ENCODE measurements around the gene SLC39A9. TPM values are rescaled to one million over a fixed set of nuclear protein-coding genes. Genes with fewer than 3 reads are reported as not detected.

Gene SLC39A9
- total RNA-seq, 4 donors from 2014 or later: 20.6 to 23.2 (median 21.8) TPM

DNA sequence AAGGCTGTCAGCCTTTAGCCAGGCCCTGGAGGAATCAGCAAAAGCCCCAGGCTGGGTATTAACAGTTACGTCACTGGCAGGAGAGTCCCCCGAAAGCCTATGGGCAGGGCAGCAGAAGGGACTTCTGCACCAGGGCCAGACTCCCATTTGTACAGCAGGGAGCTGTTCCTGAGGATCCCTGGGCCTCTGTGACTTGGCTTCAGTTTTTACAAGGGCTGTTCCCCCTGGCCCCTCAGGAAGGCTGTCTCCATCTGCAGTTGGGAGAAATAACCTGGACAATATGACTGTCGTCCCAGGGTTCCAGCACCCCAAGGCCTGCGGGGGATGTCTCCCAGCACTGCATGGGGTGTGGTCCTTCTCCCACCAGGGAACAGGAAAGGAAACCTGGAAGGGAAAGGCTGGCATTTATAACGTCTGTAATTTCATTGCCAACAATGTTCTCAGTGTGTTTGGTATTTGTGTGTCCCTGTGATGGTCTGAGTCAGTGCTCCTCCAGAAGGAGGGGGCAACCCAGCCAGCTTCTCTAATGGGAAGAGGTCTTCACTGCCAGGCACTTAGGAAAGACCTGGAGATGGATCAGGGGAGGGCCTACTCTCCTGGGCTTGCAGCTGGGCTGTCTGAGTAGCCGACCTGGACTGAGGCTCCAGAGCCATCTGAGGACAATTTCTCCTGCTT lies 42.7 kb upstream of the SLC39A9 start:
- H3K27me3 ChIP-seq: no peaks in the 10 kb centered on the region
- ATAC-seq: peak; percentile 78 to 84
- no peaks in the 10 kb centered on the region for H3K36me3 ChIP-seq
- in situ Hi-C loops (cut with MboI; ENCODE audit: low sequenced_read_pairs in 4 of 4): no loop called here
- H3K4me1 ChIP-seq: no peaks in the 10 kb centered on the region
- no peaks in the 10 kb centered on the region for H3K9me3 ChIP-seq
- TF ChIP-seq POLR2A (IDR thresholded peaks at IDR 0.05): no peak
- TF ChIP-seq, protein P1, sequence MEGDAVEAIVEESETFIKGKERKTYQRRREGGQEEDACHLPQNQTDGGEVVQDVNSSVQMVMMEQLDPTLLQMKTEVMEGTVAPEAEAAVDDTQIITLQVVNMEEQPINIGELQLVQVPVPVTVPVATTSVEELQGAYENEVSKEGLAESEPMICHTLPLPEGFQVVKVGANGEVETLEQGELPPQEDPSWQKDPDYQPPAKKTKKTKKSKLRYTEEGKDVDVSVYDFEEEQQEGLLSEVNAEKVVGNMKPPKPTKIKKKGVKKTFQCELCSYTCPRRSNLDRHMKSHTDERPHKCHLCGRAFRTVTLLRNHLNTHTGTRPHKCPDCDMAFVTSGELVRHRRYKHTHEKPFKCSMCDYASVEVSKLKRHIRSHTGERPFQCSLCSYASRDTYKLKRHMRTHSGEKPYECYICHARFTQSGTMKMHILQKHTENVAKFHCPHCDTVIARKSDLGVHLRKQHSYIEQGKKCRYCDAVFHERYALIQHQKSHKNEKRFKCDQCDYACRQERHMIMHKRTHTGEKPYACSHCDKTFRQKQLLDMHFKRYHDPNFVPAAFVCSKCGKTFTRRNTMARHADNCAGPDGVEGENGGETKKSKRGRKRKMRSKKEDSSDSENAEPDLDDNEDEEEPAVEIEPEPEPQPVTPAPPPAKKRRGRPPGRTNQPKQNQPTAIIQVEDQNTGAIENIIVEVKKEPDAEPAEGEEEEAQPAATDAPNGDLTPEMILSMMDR (IDR thresholded peaks at IDR 0.05 in 4 of 5, conservative IDR thresholded peaks at IDR 0.05 in 1 of 5): no peak
- peak; percentile 19 to 81 for DNase-seq
- intact Hi-C loops (cut with DNase I; ENCODE audit: low total_unique reads): no loop called here
- H3K4me3 ChIP-seq: no peak overlapping the region
- peak overlapping the region in 3 of 4 donors; percentile 22 to 53 (median 42) for H3K27ac ChIP-seq

DNA sequence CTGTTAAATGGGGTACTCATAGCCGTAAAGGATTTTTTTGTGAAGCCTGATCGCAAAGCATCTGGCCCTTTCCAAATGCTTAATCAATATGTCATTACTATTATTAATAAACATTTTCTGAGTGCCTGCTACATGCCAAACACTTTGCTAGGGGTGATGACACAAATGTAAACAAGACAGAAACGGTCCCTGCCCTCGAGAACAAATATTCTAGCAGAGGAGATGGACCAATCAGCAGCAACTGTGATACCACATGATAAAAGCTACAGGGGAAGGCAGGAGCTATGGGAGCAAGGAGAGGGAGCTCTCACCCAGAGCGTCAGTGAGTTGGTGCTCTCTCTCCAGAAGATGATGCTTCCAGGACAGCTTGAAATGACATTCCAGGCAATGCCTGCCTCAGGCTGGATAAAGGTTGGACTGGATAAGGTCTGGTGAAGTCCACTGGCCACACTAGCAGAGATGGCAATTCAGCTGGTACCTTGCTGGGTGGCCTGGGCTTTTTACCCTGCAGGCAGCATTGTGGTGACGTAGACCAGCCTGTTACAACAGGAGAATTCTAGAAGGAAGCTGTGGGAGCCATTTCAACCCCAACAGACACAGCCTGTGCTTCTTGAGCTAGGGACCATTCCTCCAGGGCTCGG lies 41.5 kb upstream of the SLC39A9 start:
- intact Hi-C loops (cut with DNase I; ENCODE audit: low total_unique reads) (no loop called here), in situ Hi-C loops (cut with MboI; ENCODE audit: low sequenced_read_pairs in 4 of 4) (no loop called here)
- no peaks in the 10 kb centered on the region for H3K9me3 ChIP-seq
- H3K4me1 ChIP-seq: no peaks in the 10 kb centered on the region
- H3K36me3 ChIP-seq: no peaks in the 10 kb centered on the region
- no peak for DNase-seq
- no peak for TF ChIP-seq POLR2A (IDR thresholded peaks at IDR 0.05)
- TF ChIP-seq, protein P1 (IDR thresholded peaks at IDR 0.05 in 4 of 5, conservative IDR thresholded peaks at IDR 0.05 in 1 of 5): no peak
- H3K27me3 ChIP-seq: no peaks in the 10 kb centered on the region
- H3K4me3 ChIP-seq: no peak overlapping the region
- no peak for ATAC-seq
- H3K27ac ChIP-seq: no peak overlapping the region

DNA sequence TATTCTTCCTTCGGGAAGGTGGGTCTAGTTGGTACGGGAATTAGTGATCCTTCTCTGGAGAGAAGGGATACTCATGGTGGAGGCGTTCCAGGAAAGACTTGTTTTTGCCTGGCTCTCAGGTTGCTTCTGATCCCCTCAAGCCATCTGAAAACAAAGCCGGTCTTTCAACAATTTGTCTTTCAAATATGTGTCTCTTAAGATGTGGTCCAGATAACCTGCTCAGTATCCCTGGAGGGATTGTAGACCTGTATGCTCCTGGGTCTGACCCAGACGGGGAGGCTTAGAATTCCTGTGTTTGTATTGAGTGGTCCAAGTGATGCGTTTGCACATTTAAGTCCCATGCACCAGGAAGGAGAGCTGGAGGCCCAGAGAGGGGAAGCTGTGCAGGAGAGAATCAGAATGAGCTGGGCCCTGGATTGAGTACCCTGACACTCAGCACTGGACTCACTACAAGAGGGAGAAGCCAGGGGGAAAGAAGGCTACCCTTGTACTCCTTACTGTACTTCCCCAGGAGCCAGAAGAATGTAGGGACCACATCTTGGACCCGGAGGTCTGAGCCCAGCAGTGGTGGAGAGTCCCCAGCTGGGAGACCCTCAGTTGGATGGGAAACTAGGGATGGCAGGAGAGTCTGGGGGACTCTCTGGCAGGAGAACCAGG lies 40.8 kb upstream of the SLC39A9 start:
- Histone ChIP-seq H3K27me3 (no peaks in the 10 kb centered on the region), H3K36me3 (no peaks in the 10 kb centered on the region), H3K9me3 (no peaks in the 10 kb centered on the region), H3K4me1 (no peaks in the 10 kb centered on the region), H3K4me3 (no peak overlapping the region), H3K27ac (no peak overlapping the region)
- intact Hi-C loops (cut with DNase I; ENCODE audit: low total_unique reads): no loop called here
- ATAC-seq (no peak), DNase-seq (no peak)
- in situ Hi-C loops (cut with MboI; ENCODE audit: low sequenced_read_pairs in 4 of 4): no loop called here
- TF ChIP-seq, protein P1 (IDR thresholded peaks at IDR 0.05 in 4 of 5, conservative IDR thresholded peaks at IDR 0.05 in 1 of 5): no peak
- TF ChIP-seq POLR2A (IDR thresholded peaks at IDR 0.05): no peak

DNA sequence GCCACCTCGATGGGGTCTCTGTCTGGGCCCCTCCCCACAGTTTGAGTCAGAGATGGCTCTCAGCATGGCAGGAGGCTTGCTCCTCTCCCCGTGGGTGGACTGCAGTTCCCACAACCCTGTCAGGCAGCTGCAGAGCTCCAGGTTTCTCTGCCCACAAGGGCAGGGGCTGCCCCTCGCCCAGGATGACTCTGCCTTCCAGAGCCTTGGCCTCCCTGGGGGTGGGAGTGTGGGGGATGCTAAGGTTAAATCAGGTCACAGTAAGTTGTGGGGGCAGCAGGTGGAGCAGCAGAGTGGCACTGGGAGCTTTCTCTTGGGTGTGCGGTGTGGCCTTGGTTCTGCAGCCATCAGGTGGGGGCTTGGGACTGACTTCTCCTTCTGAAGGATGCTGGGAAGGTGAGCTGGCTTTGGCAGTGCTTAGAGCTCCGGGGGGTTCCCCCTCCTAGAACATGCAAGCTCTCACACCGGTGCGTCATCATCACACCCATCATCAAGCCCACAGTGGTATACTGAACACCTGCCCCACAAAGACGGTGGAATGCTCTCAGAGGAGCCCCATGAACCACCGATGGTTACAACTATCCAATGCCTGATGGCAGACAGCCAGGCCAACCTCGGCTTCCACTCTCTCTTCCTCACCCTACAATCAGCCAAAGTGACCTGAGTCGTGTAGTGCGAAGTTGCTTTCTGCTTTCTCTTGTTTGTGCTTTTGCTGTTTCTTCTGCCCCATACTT lies 40.1 kb upstream of the SLC39A9 start:
- in situ Hi-C loops (cut with MboI; ENCODE audit: low sequenced_read_pairs in 4 of 4): no loop called here

More for the DNA sequence above, 40.1 kb upstream of the SLC39A9 start:
- H3K27ac ChIP-seq: no peak overlapping the region
- no peaks in the 10 kb centered on the region for H3K36me3 ChIP-seq
- intact Hi-C loops (cut with DNase I; ENCODE audit: low total_unique reads): no loop called here
- no peak for DNase-seq
- no peaks in the 10 kb centered on the region for H3K27me3 ChIP-seq
- H3K4me3 ChIP-seq: no peak overlapping the region
- TF ChIP-seq POLR2A (IDR thresholded peaks at IDR 0.05): no peak
- TF ChIP-seq, protein P1 (IDR thresholded peaks at IDR 0.05 in 4 of 5, conservative IDR thresholded peaks at IDR 0.05 in 1 of 5): no peak
- H3K4me1 ChIP-seq: no peaks in the 10 kb centered on the region
- no peak for ATAC-seq
- no peaks in the 10 kb centered on the region for H3K9me3 ChIP-seq

Measured in gastrocnemius medialis (tissue), 4 donors.